H1 (cell line): ENCODE data around the gene KIF11. TPM values are rescaled to one million over a fixed set of nuclear protein-coding genes. Genes with fewer than 3 reads are reported as not detected.

ENCODE experiments used
- ATF3 ChIP-seq: IDR thresholded peaks from 2 replicates; pipeline ENCODE4 v1.6.1; 2011; ENCODE audit warnings: low read depth, mild to moderate bottlenecking, low read length; ENCODE audit not compliant: insufficient read depth
- EGR1 ChIP-seq: IDR thresholded peaks from 2 replicates; pipeline ENCODE4 v1.6.1; 2011; ENCODE audit warnings: low read depth, low read length, borderline replicate concordance
- PHF8 ChIP-seq: fragments of 200-600 bp; sonication (generic); conservative IDR thresholded peaks from 2 replicates; pipeline ENCODE4 v1.7.1; 2012; ENCODE audit warnings: low read depth, mild to moderate bottlenecking, inconsistent platforms, low read length, moderate library complexity
- POLR2AphosphoS5 ChIP-seq: IDR thresholded peaks from 2 replicates; pipeline ENCODE4 v1.6.1; 2011; ENCODE audit warnings: low read depth, low read length
- RNF2 ChIP-seq: fragments of 200-900, 300-1000 bp; sonication (generic); IDR thresholded peaks from 2 replicates; pipeline ENCODE4 v1.7.1; 2016; ENCODE audit warnings: borderline replicate concordance, low read depth, mild to moderate bottlenecking, antibody characterized with exemption, low read length; ENCODE audit not compliant: poor library complexity, severe bottlenecking; ENCODE audit errors: missing control alignments
- SAP30 ChIP-seq: fragments of 300-600 bp; sonication (generic); IDR thresholded peaks from 2 replicates; pipeline ENCODE4 v1.7.1; 2012; ENCODE audit warnings: low read length, moderate library complexity, mild to moderate bottlenecking, inconsistent platforms; ENCODE audit not compliant: insufficient read depth, insufficient replicate concordance
- SP4 ChIP-seq: IDR thresholded peaks from 2 replicates; pipeline ENCODE4 v1.6.1; 2012; ENCODE audit warnings: low read length, inconsistent platforms
- SUZ12 ChIP-seq: fragments of 200-600 bp; sonication (generic); IDR thresholded peaks from 2 replicates; pipeline ENCODE4 v1.6.1; 2012; ENCODE audit warnings: mild to moderate bottlenecking, inconsistent platforms, low read length, moderate library complexity, mixed read lengths
- TAF7 ChIP-seq: optimal IDR thresholded peaks from 2 replicates; pipeline ENCODE3; 2011; ENCODE audit warnings: low read depth, mild to moderate bottlenecking, inconsistent platforms, low read length, moderate library complexity, borderline replicate concordance
- TCF12 ChIP-seq: IDR thresholded peaks from 2 replicates; pipeline ENCODE4 v1.6.1; 2011; ENCODE audit warnings: low read depth, mild to moderate bottlenecking, low read length
- TEAD4 ChIP-seq: IDR thresholded peaks from 2 replicates; pipeline ENCODE4 v1.6.1; 2012; ENCODE audit warnings: low read depth, low read length, inconsistent platforms, mixed read lengths
- YY1 ChIP-seq: IDR thresholded peaks from 2 replicates; pipeline ENCODE4 v1.6.1; 2011; ENCODE audit warnings: low read depth, mild to moderate bottlenecking, low read length
- polyA plus RNA-seq, 7 experiments: library from polyadenylated mRNA; depleted of rRNA in 3 of 7; stranded (reverse) in 5 of 7; unstranded in 2 of 7; fragments of >200 nt in 5 of 7; fragments of 200-250 nt in 2 of 7; gene quantifications; 1 replicate in 5 of 7; 2 replicates in 1 of 7; 4 replicates in 1 of 7; pipeline versions ENCODE4 v1.2.1 to v1.2.3, GENCODE V29; 2011 to 2013; ENCODE audit warnings: missing spikeins in 2 of 7, mixed read lengths in 2 of 7
- total RNA-seq: library from RNA; stranded (reverse); fragmentation: NEBNext Ultra II Directional; extraction: Animal tissue kit (Norgen Biotek cat#: 25700); gene quantifications from 2 replicates; pipeline ENCODE4 v1.2.1, GENCODE V29; 2021
- TF ChIP-seq, protein P1 (sequence below): IDR thresholded peaks from 2 replicates; pipeline ENCODE4 v1.6.1; 2012; ENCODE audit warnings: low read length, inconsistent platforms

The KIF11 gene
- total and polyA plus RNA-seq, 2 of the 8 experiments (the other 6 are each of a cell fraction or from before 2014, with no cell fraction given) = 11.1 to 59.2 TPM

DNA sequence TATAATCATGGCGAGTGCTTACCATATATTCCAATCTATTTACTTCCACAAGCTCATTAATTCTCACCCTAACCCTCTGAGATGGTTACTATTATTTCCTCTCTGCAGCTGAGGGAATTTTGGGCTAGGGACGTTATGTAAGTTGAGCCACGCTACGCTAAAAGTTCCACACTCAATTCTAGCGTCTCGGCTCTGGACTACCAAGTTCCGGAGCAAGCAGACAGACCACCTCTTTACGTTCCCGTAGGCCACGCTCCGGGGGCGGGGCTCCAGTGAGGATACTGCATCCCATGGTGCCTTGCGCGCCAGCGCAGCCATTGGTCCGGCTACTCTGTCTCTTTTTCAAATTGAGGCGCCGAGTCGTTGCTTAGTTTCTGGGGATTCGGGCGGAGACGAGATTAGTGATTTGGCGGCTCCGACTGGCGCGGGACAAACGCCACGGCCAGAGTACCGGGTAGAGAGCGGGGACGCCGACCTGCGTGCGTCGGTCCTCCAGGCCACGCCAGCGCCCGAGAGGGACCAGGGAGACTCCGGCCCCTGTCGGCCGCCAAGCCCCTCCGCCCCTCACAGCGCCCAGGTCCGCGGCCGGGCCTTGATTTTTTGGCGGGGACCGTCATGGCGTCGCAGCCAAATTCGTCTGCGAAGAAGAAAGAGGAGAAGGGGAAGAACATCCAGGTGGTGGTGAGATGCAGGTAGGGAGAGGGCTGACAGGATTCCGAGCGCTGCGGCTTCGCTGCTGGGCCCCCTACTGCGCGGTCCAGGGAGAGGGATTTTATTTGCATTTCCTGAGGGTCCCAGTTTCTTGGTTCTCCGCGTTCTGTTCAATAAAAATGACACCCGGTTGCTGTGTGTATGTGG, at the start of gene KIF11 (continued):
- TF ChIP-seq RNF2 (no peak), POLR2AphosphoS5 (peak; percentile 77; the same call in 1 of the 2 replicates), EGR1 (no peak), PHF8 (peak; percentile 91), SUZ12 (no peak), TEAD4 (no peak), ATF3 (no peak), TCF12 (no peak), TAF7 (peak; percentile 87), YY1 (peak; percentile 84), SP4 (0 out of 2 replicates have a peak, but pooled peaks have one; percentile 18), SAP30 (peak; percentile 87)
- TF ChIP-seq, protein P1, sequence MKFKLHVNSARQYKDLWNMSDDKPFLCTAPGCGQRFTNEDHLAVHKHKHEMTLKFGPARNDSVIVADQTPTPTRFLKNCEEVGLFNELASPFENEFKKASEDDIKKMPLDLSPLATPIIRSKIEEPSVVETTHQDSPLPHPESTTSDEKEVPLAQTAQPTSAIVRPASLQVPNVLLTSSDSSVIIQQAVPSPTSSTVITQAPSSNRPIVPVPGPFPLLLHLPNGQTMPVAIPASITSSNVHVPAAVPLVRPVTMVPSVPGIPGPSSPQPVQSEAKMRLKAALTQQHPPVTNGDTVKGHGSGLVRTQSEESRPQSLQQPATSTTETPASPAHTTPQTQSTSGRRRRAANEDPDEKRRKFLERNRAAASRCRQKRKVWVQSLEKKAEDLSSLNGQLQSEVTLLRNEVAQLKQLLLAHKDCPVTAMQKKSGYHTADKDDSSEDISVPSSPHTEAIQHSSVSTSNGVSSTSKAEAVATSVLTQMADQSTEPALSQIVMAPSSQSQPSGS = 0 out of 2 replicates have a peak, but pooled peaks have one; percentile 47
